Fibroblast of lung (primary cell): ENCODE data around the gene MSI2. TPM values are rescaled to one million over a fixed set of nuclear protein-coding genes. Genes with fewer than 3 reads are reported as not detected.

Experiments
- DNase-seq, 2 donors: peaks; one replicate each; pipeline versions ENCODE4 v3.0.0 to v3.0.0-alpha.2; 2010; ENCODE audit warnings: low read depth in 2 of 2
- H2AFZ ChIP-seq: 2 replicates; pipeline ENCODE4 v1.5.1; 2012; ENCODE audit warnings: low read length, control low read depth, inconsistent platforms
- H3K27ac ChIP-seq: 2 replicates; pipeline ENCODE4 v1.5.1; 2011; ENCODE audit warnings: low read length, control low read depth; ENCODE audit not compliant: insufficient read depth
- H3K27me3 ChIP-seq: 2 replicates; pipeline ENCODE4 v1.5.1; 2011; ENCODE audit warnings: mild to moderate bottlenecking, low read length; ENCODE audit not compliant: control insufficient read depth, insufficient read depth
- H3K36me3 ChIP-seq: 2 replicates; pipeline ENCODE4 v1.5.1; 2011; ENCODE audit warnings: low read length; ENCODE audit not compliant: control insufficient read depth, insufficient read depth
- H3K4me1 ChIP-seq: 2 replicates; pipeline ENCODE4 v1.5.1; 2011; ENCODE audit warnings: low read length; ENCODE audit not compliant: control insufficient read depth, insufficient read depth; ENCODE audit errors: extremely low read depth
- H3K4me2 ChIP-seq: 2 replicates; pipeline ENCODE4 v1.5.1; 2011; ENCODE audit warnings: low read length, control low read depth; ENCODE audit not compliant: insufficient read depth; ENCODE audit errors: extremely low read depth
- H3K4me3 ChIP-seq, 4 experiments: fragments of 200-600 bp in 1 of 4; sonication (generic) in 1 of 4; replicated peaks in 1 of 4; 2 replicates each; pipeline ENCODE4 v1.5.1; 2011 to 2016; ENCODE audit warnings: low read length in 4 of 4, low read depth in 3 of 4, mild to moderate bottlenecking in 3 of 4, control low read depth in 2 of 4, inconsistent platforms in 1 of 4, mixed read lengths in 1 of 4; ENCODE audit not compliant: insufficient read depth in 1 of 4; ENCODE audit errors: control extremely low read depth in 1 of 4
- H3K79me2 ChIP-seq: 2 replicates; pipeline ENCODE4 v1.5.1; 2012; ENCODE audit warnings: mild to moderate bottlenecking, low read length, inconsistent platforms; ENCODE audit not compliant: control insufficient read depth, insufficient read depth
- H3K9ac ChIP-seq: 2 replicates; pipeline ENCODE4 v1.5.1; 2011; ENCODE audit warnings: mild to moderate bottlenecking, low read length, control low read depth; ENCODE audit not compliant: insufficient read depth
- H3K9me3 ChIP-seq: 2 replicates; pipeline ENCODE4 v1.5.1; 2012; ENCODE audit warnings: low read depth, low read length; ENCODE audit not compliant: control insufficient read depth, insufficient read depth
- H4K20me1 ChIP-seq: 2 replicates; pipeline ENCODE4 v1.5.1; 2011; ENCODE audit warnings: low read length; ENCODE audit not compliant: control insufficient read depth, insufficient read depth; ENCODE audit errors: extremely low read depth
- EZH2 ChIP-seq: IDR thresholded peaks from 2 replicates; pipeline ENCODE4 v1.5.1; 2012; ENCODE audit warnings: low read length, control low read depth, mild to moderate bottlenecking; ENCODE audit errors: missing control alignments
- polyA plus RNA-seq, 2 donors: library from polyadenylated mRNA; depleted of rRNA in 1 of 2; stranded (reverse) in 1 of 2; unstranded in 1 of 2; fragments of >200 nt; gene quantifications; 2 replicates each; pipeline ENCODE4 v1.2.1, GENCODE V29; 2011 to 2012; ENCODE audit warnings: missing spikeins in 1 of 2
- total RNA-seq: library from RNA; depleted of rRNA; stranded (reverse); fragments of >200 nt; gene quantifications from 2 replicates; pipeline ENCODE4 v1.2.1, GENCODE V29; 2014
- TF ChIP-seq, protein P1 (sequence below), 2 donors: IDR thresholded peaks in 1 of 2; conservative IDR thresholded peaks in 1 of 2; 1 replicate in 1 of 2; 2 replicates in 1 of 2; pipeline ENCODE4 v1.5.1; 2011 to 2012; ENCODE audit warnings: low read length in 2 of 2, control low read depth in 1 of 2, inconsistent platforms in 1 of 2, low read depth in 1 of 2, mild to moderate bottlenecking in 1 of 2

The MSI2 gene
- total and polyA plus RNA-seq, 2 donors (not counting 1 experiment from before 2014, with no cell fraction given): 6.8 to 14.2 TPM

DNA sequence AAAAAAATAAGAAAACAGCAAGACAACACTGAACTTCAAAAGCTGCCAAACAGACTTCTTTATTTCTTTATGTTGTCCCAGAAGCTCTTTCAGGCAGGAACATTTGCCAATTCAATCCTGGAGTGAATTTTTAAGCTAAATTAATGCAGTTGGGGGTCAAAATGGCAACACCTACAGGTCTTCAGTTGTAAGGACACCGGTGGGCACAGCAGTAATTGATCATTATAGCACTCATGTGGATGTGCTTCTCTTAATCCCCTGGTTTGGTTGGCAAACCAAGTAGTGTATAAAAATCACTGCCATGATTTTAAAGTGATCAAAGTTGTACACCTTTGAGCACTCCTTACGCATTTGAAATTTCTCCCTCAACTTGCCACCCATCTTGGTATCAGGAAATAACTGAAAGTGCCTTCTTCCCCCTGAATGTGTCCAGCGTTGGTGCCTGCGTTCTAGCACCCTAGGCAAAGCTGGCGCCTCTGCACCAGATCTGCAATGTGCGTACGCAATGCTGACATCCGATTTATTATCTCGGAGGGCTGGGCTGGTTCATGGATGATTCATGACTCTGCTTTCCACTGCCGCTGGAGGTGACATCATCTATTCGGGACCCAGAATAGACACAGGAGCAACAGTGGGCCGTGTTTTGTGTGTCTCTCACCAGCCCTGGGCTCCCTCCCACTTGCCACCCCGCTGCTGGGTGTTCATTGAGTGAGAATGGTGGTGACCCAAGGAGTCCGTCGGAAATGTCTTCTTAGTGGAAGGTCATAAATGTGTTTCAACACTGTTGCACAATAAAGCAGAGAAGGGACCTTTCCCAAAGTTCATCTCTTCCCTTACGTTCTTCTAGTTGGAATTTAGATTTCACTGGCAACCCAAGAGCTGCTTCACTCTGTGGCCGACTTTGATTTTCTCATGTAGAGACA, 285.4 kb downstream of the MSI2 start:
- H3K27me3 ChIP-seq: no peaks in the 10 kb centered on the region
- H4K20me1 ChIP-seq: no peaks in the 10 kb centered on the region
- no peak overlapping the region for H3K9ac ChIP-seq
- H3K79me2 ChIP-seq: no peaks in the 10 kb centered on the region
- H3K4me3 ChIP-seq: no peak overlapping the region
- H3K36me3 ChIP-seq: no peaks in the 10 kb centered on the region
- no peak for TF ChIP-seq EZH2
- TF ChIP-seq, protein P1, sequence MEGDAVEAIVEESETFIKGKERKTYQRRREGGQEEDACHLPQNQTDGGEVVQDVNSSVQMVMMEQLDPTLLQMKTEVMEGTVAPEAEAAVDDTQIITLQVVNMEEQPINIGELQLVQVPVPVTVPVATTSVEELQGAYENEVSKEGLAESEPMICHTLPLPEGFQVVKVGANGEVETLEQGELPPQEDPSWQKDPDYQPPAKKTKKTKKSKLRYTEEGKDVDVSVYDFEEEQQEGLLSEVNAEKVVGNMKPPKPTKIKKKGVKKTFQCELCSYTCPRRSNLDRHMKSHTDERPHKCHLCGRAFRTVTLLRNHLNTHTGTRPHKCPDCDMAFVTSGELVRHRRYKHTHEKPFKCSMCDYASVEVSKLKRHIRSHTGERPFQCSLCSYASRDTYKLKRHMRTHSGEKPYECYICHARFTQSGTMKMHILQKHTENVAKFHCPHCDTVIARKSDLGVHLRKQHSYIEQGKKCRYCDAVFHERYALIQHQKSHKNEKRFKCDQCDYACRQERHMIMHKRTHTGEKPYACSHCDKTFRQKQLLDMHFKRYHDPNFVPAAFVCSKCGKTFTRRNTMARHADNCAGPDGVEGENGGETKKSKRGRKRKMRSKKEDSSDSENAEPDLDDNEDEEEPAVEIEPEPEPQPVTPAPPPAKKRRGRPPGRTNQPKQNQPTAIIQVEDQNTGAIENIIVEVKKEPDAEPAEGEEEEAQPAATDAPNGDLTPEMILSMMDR (conservative IDR thresholded peaks at IDR 0.05 in 1 of 2, IDR thresholded peaks at IDR 0.05 in 1 of 2; ENCODE audit: low read depth in 1 of 2, low read length in 2 of 2): no peak
- no peak overlapping the region for H3K4me2 ChIP-seq
- H3K9me3 ChIP-seq: no peaks in the 10 kb centered on the region
- no peaks in the 10 kb centered on the region for H3K4me1 ChIP-seq
- peak; percentile 54 to 91 for DNase-seq
- H3K27ac ChIP-seq: no peak overlapping the region
- H2AFZ ChIP-seq: no peak overlapping the region

DNA sequence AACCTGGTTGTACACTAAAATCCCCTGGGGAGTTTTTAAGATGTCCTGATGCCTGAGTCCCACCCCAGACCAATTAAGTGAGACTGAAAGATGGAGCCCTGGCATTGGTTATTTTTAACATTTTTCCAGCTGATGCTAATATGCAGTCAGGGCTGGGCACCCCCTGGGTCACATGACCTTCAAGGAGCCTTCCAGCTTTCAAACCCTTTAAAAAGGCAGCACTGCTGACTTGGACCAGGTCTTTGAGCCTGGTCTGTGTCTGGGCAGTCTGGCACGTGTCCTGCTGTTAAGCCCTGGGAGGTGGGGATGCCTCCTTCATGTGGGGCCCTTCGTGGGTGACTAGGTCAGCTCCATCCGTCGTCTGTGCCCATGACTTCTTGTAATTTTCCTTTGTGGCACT, 286.2 kb downstream of the MSI2 start:
- DNase-seq: no peak
- no peak overlapping the region for H3K9ac ChIP-seq
- H2AFZ ChIP-seq: no peak overlapping the region
- no peaks in the 10 kb centered on the region for H3K36me3 ChIP-seq
- no peak overlapping the region for H3K4me2 ChIP-seq
- no peaks in the 10 kb centered on the region for H3K27me3 ChIP-seq
- no peaks in the 10 kb centered on the region for H3K79me2 ChIP-seq
- H3K9me3 ChIP-seq: no peaks in the 10 kb centered on the region
- no peaks in the 10 kb centered on the region for H4K20me1 ChIP-seq
- no peak overlapping the region for H3K4me3 ChIP-seq
- no peak overlapping the region for H3K27ac ChIP-seq
- H3K4me1 ChIP-seq: no peaks in the 10 kb centered on the region
- TF ChIP-seq, protein P1 (conservative IDR thresholded peaks at IDR 0.05 in 1 of 2, IDR thresholded peaks at IDR 0.05 in 1 of 2; ENCODE audit: low read depth in 1 of 2, low read length in 2 of 2): no peak
- TF ChIP-seq EZH2: no peak

- Histone ChIP-seq H3K36me3 (no peaks in the 10 kb centered on the region), H3K4me1 (no peaks in the 10 kb centered on the region), H3K27me3 (no peaks in the 10 kb centered on the region), H3K4me3 (no peak overlapping the region), H3K79me2 (no peaks in the 10 kb centered on the region), H4K20me1 (no peaks in the 10 kb centered on the region), H3K4me2 (no peak overlapping the region), H3K9me3 (no peaks in the 10 kb centered on the region), H3K27ac (no peak overlapping the region), H3K9ac (no peak overlapping the region), H2AFZ (no peak overlapping the region)
- DNase-seq: no peak
- TF ChIP-seq, protein P1 (conservative IDR thresholded peaks at IDR 0.05 in 1 of 2, IDR thresholded peaks at IDR 0.05 in 1 of 2; ENCODE audit: low read depth in 1 of 2, low read length in 2 of 2): no peak
- no peak for TF ChIP-seq EZH2
Measured at GRCh38 chr17:57543230-57543629, 286.9 kb downstream of the MSI2 start.
